Testis (tissue), 2 donors: Measurements from ENCODE around the gene SH2D1B.

Experiments used
- POLR2A ChIP-seq: fragments of 450-650 bp; IDR thresholded peaks from one replicate; pipeline ENCODE4 v1.6.1; 2017; ENCODE audit warnings: antibody characterized with exemption, mild to moderate bottlenecking, moderate library complexity
- TF ChIP-seq, protein P1 (sequence below), 3 experiments: fragments of 450-650 bp in 2 of 3; fragments of 200-600 bp in 1 of 3; sonication (generic) in 1 of 3; IDR thresholded peaks; one replicate each; pipeline ENCODE4 v1.5.1; 2016 to 2019; ENCODE audit warnings: antibody characterized with exemption in 3 of 3, mild to moderate bottlenecking in 2 of 3, moderate library complexity in 1 of 3

DNA sequence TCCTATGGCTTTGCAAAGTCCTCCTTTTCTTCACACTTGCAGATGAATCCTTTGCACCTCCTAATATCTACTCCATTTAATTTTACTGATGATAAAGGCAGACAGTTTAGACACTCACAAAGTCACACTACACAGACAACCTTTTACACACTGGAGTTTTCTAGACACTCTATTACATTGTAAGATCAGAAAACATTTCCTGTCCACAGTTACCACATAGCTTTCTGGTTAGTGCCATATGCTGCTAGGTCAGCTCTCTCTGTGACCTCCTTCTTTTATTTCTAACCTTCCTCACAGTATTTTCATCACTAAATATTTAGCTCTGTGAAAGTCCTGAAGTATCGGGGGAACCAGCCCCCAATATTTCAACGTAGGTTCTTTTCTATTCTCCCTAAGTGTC, 5.1 kb downstream of the SH2D1B start:
- TF ChIP-seq, protein P1, sequence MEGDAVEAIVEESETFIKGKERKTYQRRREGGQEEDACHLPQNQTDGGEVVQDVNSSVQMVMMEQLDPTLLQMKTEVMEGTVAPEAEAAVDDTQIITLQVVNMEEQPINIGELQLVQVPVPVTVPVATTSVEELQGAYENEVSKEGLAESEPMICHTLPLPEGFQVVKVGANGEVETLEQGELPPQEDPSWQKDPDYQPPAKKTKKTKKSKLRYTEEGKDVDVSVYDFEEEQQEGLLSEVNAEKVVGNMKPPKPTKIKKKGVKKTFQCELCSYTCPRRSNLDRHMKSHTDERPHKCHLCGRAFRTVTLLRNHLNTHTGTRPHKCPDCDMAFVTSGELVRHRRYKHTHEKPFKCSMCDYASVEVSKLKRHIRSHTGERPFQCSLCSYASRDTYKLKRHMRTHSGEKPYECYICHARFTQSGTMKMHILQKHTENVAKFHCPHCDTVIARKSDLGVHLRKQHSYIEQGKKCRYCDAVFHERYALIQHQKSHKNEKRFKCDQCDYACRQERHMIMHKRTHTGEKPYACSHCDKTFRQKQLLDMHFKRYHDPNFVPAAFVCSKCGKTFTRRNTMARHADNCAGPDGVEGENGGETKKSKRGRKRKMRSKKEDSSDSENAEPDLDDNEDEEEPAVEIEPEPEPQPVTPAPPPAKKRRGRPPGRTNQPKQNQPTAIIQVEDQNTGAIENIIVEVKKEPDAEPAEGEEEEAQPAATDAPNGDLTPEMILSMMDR (IDR thresholded peaks at IDR 0.05) = no peak
- no peak for TF ChIP-seq POLR2A
